SH-SY5Y (cell line): Measurements from ENCODE around the gene GPATCH4.

ENCODE experiments used
- GATA2 ChIP-seq: IDR thresholded peaks from 2 replicates; pipeline ENCODE4 v1.6.1; 2011; ENCODE audit warnings: mild to moderate bottlenecking, low read depth, low read length
- GATA3 ChIP-seq: IDR thresholded peaks from 2 replicates; pipeline ENCODE4 v1.6.1; 2011; ENCODE audit warnings: low read depth, mild to moderate bottlenecking, low read length, moderate library complexity

The GPATCH4 gene

GRCh38 chr1:156618853-156619581 is 17.7 kb upstream of the GPATCH4 start, which contains the start of gene HAPLN2:
TSS of gene HAPLN2 (plus strand) at chr1:156619415. CDS start at chr1:156623491, 4,076 bp downstream.
- TF ChIP-seq GATA2 (no peak), GATA3 (no peak)

GRCh38 chr1:156616463-156616862 is 15.2 kb upstream of the GPATCH4 start:
- peak; percentile 98 for TF ChIP-seq GATA3
- TF ChIP-seq GATA2: peak; percentile 99

GRCh38 chr1:156615946-156616345 is 14.7 kb upstream of the GPATCH4 start:
- TF ChIP-seq GATA2: no peak
- TF ChIP-seq GATA3: no peak

- no peak for TF ChIP-seq GATA2
- TF ChIP-seq GATA3: no peak
These were observed 11.4 kb upstream of the GPATCH4 start for GRCh38 chr1:156612666-156613065.

GRCh38 chr1:156608981-156609380 is 7.7 kb upstream of the GPATCH4 start:
- TF ChIP-seq GATA3: no peak
- no peak for TF ChIP-seq GATA2

- TF ChIP-seq GATA3 (no peak), GATA2 (peak; percentile 18; the same call in 1 of the 2 replicates)
These were observed 6.9 kb upstream of the GPATCH4 start for GRCh38 chr1:156608036-156608674.

GRCh38 chr1:156602557-156602993 is 1.3 kb upstream of the GPATCH4 start:
- TF ChIP-seq GATA2 (no peak), GATA3 (no peak)

GRCh38 chr1:156601892-156602291 is 613 bp upstream of the GPATCH4 start:
- TF ChIP-seq GATA2: no peak

GRCh38 chr1:156600733-156601121 is 552 bp downstream of the GPATCH4 start:
- TF ChIP-seq GATA3 (no peak), GATA2 (no peak)

GRCh38 chr1:156599811-156600210 is 1.5 kb downstream of the GPATCH4 start:
- TF ChIP-seq GATA3 (no peak), GATA2 (no peak)

- TF ChIP-seq GATA3: no peak
- TF ChIP-seq GATA2: no peak
These were observed 2.4 kb downstream of the GPATCH4 start for GRCh38 chr1:156598731-156599432.

GRCh38 chr1:156598125-156598524 is 3.2 kb downstream of the GPATCH4 start:
- TF ChIP-seq GATA3: no peak
- no peak for TF ChIP-seq GATA2

GRCh38 chr1:156596426-156596825 is 4.9 kb downstream of the GPATCH4 start:
- TF ChIP-seq GATA3 (no peak), GATA2 (no peak)

- TF ChIP-seq GATA3: no peak
- no peak for TF ChIP-seq GATA2
These were observed 6.3 kb downstream of the GPATCH4 start for GRCh38 chr1:156595016-156595415.

GRCh38 chr1:156594190-156594589 is 7.1 kb downstream of the GPATCH4 start:
- no peak for TF ChIP-seq GATA2
- no peak for TF ChIP-seq GATA3

- TF ChIP-seq GATA3 (no peak), GATA2 (no peak)
These were observed 7.7 kb downstream of the GPATCH4 start for GRCh38 chr1:156593661-156593989.
